ENCODE data around the gene ANKRD6. TPM values are rescaled to one million over a fixed set of nuclear protein-coding genes. Genes with fewer than 3 reads are reported as not detected.

ANKRD6 gene
- total RNA-seq, 1 experiment from 2014 or later = 5.6 TPM

DNA sequence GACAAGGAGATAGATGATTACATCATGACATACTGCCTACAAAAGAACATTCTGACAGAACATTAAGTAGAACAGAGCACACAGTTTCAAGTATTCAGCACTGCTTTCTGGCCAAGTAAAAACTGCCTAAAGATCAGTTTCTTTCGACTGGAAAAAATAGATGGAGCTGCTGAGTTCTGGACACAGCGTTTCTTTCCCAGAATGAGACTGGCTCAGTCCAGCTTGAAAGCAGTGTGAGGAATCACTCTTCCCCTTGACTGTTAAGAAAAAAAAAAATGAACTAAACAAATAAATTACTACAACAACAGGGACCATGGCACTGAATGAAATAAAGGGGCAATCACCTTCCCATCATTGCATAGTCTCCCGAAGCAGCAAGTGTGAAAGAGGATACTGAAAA is 210.0 kb downstream of the ANKRD6 start:
- WGBS (ENCODE audit: extremely low coverage, insufficient read length, low lambda C conversion rate) = no CpG with 5 or more reads among the region's 3 CpGs
- no peak overlapping the region for H2AFZ ChIP-seq (ENCODE audit: low read length)
- no peaks in the 10 kb centered on the region for H3K9me3 ChIP-seq (ENCODE audit: control insufficient read depth, low read depth, low read length)
- no peak overlapping the region for H3K4me3 Mint-ChIP-seq
- no peak overlapping the region for H3K4me2 ChIP-seq (ENCODE audit: insufficient read depth, insufficient read length, low read length)
- H3T11ph ChIP-seq (ENCODE audit: low read length) = no peak overlapping the region
- H3K79me1 ChIP-seq (ENCODE audit: insufficient read depth, low read depth, low read length, poor library complexity, severe bottlenecking) = no peaks in the 10 kb centered on the region
- H2BK12ac ChIP-seq (ENCODE audit: insufficient read length, low read depth, low read length) = no peak overlapping the region
- peaks cover 11 to 14% of the 10 kb centered on the region in 2 experiments for H3K4me1 Mint-ChIP-seq
- H3K23ac ChIP-seq (ENCODE audit: insufficient read length, low read depth, low read length) = no peak overlapping the region
- no peak overlapping the region for H3K56ac ChIP-seq (ENCODE audit: insufficient read length, low read depth, low read length)
- no peak overlapping the region for H2BK15ac ChIP-seq (ENCODE audit: low read depth, low read length)
- H4K8ac ChIP-seq (replicated peaks; ENCODE audit: insufficient read length, low read depth, low read length) = no peak overlapping the region
- no peak overlapping the region for H3K4ac ChIP-seq (ENCODE audit: low read depth, low read length)
- H3K18ac ChIP-seq (ENCODE audit: insufficient read length, low read depth, low read length) = no peak overlapping the region
- H3K27me3 ChIP-seq (ENCODE audit: insufficient read depth, low read length) = no peaks in the 10 kb centered on the region
- peaks cover 57 to 67% (median 58%) of the 10 kb centered on the region in 3 experiments for H3K36me3 Mint-ChIP-seq (ENCODE audit: insufficient read depth in 1 of 3, low read depth in 3 of 3)
- H3K4me1 ChIP-seq (ENCODE audit: insufficient read depth, low read length) = no peaks in the 10 kb centered on the region
- H4K91ac ChIP-seq (ENCODE audit: insufficient read length, low read depth, low read length) = no peak overlapping the region
- no peak overlapping the region for H3K9ac ChIP-seq (ENCODE audit: extremely low read depth, insufficient read length, low read length)
- no peak overlapping the region for H2BK20ac ChIP-seq (ENCODE audit: low read depth, low read length, poor library complexity, severe bottlenecking)
- no peaks in the 10 kb centered on the region for H4K20me1 ChIP-seq (ENCODE audit: control insufficient read depth, insufficient read depth, insufficient read length)
- TF ChIP-seq, protein P1, sequence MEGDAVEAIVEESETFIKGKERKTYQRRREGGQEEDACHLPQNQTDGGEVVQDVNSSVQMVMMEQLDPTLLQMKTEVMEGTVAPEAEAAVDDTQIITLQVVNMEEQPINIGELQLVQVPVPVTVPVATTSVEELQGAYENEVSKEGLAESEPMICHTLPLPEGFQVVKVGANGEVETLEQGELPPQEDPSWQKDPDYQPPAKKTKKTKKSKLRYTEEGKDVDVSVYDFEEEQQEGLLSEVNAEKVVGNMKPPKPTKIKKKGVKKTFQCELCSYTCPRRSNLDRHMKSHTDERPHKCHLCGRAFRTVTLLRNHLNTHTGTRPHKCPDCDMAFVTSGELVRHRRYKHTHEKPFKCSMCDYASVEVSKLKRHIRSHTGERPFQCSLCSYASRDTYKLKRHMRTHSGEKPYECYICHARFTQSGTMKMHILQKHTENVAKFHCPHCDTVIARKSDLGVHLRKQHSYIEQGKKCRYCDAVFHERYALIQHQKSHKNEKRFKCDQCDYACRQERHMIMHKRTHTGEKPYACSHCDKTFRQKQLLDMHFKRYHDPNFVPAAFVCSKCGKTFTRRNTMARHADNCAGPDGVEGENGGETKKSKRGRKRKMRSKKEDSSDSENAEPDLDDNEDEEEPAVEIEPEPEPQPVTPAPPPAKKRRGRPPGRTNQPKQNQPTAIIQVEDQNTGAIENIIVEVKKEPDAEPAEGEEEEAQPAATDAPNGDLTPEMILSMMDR (conservative IDR thresholded peaks at IDR 0.05) = no peak
- H2AK5ac ChIP-seq (ENCODE audit: insufficient read length, low read length) = no peak overlapping the region
- H3K14ac ChIP-seq (ENCODE audit: insufficient read depth, low read length) = no peak overlapping the region
- H2BK5ac ChIP-seq (ENCODE audit: insufficient read length, low read length) = no peak overlapping the region
- H3K79me2 ChIP-seq (ENCODE audit: insufficient read depth, low read length) = no peaks in the 10 kb centered on the region
- H2BK120ac ChIP-seq (ENCODE audit: low read depth, low read length, poor library complexity, severe bottlenecking) = no peak overlapping the region
- H3K23me2 ChIP-seq (ENCODE audit: insufficient read length, low read depth, low read length, poor library complexity, severe bottlenecking) = no peaks in the 10 kb centered on the region
- H3K27me3 Mint-ChIP-seq (ENCODE audit: low read depth) = no peaks in the 10 kb centered on the region
- H3K27ac Mint-ChIP-seq = no peak overlapping the region
- no peak overlapping the region for H4K5ac ChIP-seq (ENCODE audit: insufficient read length, low read depth, low read length)
- DNase-seq = no peak
- H3K9me3 Mint-ChIP-seq = no peaks in the 10 kb centered on the region; a peak in 1 of 5 replicates
- no peak overlapping the region for H3K27ac ChIP-seq (ENCODE audit: insufficient read length, low read depth, low read length)
